ENCODE measurements around the gene LSM2. TPM values are rescaled to one million over a fixed set of nuclear protein-coding genes. Genes with fewer than 3 reads are reported as not detected.

Gene LSM2
- total and polyA plus RNA-seq, 9 of the 15 experiments (the other 6 are each of a cell fraction or from before 2014, with no cell fraction given): 154 to 407 (median 223) TPM

- TF ChIP-seq THAP12 (CRISPR knock-in tag; IDR thresholded peaks at IDR 0.05) (no peak), TEAD1 (CRISPR knock-in tag; IDR thresholded peaks at IDR 0.05) (peak in 1 of 2 experiments; percentile 62; a peak in 1 of 4 replicates), ZBTB8A (IDR thresholded peaks at IDR 0.05; ENCODE audit: partially characterized antibody) (no peak), ZNF830 (CRISPR knock-in tag; IDR thresholded peaks at IDR 0.05) (peak; percentile 87; the same call in 1 of the 2 replicates), NFE2 (IDR thresholded peaks at IDR 0.05; ENCODE audit: low read depth) (peak; percentile 87), PREB (CRISPR knock-in tag; IDR thresholded peaks at IDR 0.05) (0 out of 2 replicates have a peak, but pooled peaks have one; percentile 67), ZFP1 (CRISPR knock-in tag; IDR thresholded peaks at IDR 0.05) (peak; percentile 79; the same call in 1 of the 2 replicates), SPI1 (IDR thresholded peaks at IDR 0.05; ENCODE audit: borderline replicate concordance, low read depth, low read length) (0 out of 2 replicates have a peak, but pooled peaks have one; percentile 19), ERF (CRISPR knock-in tag; IDR thresholded peaks at IDR 0.05) (peak; percentile 82), ZBTB2 (IDR thresholded peaks at IDR 0.05) (peak; percentile 28; the same call in 1 of the 2 replicates), TRIM28 (IDR thresholded peaks at IDR 0.05) (peak; percentile 63; the same call in 1 of the 2 replicates), HNRNPL (IDR thresholded peaks at IDR 0.05; ENCODE audit: low read depth, low read length) (no peak), PHB2 (IDR thresholded peaks at IDR 0.05; ENCODE audit: low read depth) (no peak), RFX5 (IDR thresholded peaks at IDR 0.05; ENCODE audit: low read depth, low read length) (peak; percentile 4; the same call in 1 of the 2 replicates), ZNF140 (CRISPR knock-in tag; IDR thresholded peaks at IDR 0.05) (no peak), NEUROD1 (IDR thresholded peaks at IDR 0.05; ENCODE audit: borderline replicate concordance, low read depth, low read length, partially characterized antibody) (peak; percentile 60), ATF4 (CRISPR knock-in tag; IDR thresholded peaks at IDR 0.05) (0 out of 2 replicates have a peak, but pooled peaks have one; percentile 71), HSF4 (CRISPR knock-in tag; IDR thresholded peaks at IDR 0.05; ENCODE audit: borderline replicate concordance) (no peak), ELK1 (CRISPR knock-in tag; IDR thresholded peaks at IDR 0.05) (no peak), ATF6 (CRISPR knock-in tag; IDR thresholded peaks at IDR 0.05) (peak; percentile 41; the same call in 1 of the 2 replicates)
Measured at GRCh38 chr6:31826793-31827285, 20.1 kb upstream of the LSM2 start (continued).
